Measurements from ENCODE around the gene HDLBP.

Gene HDLBP

GRCh38 chr2:241211276-241211675 is 104.2 kb downstream of the HDLBP start:
- no peak for DNase-seq
- TF ChIP-seq POLR2A (IDR thresholded peaks at IDR 0.05; ENCODE audit: low read length): no peak
- TF ChIP-seq GATA1 (IDR thresholded peaks at IDR 0.05; ENCODE audit: low read depth, low read length): no peak

- no peak for DNase-seq
- TF ChIP-seq GATA1 (IDR thresholded peaks at IDR 0.05; ENCODE audit: low read depth, low read length) (no peak), POLR2A (IDR thresholded peaks at IDR 0.05; ENCODE audit: low read length) (no peak)
These were observed 106.2 kb downstream of the HDLBP start for GRCh38 chr2:241209271-241209670.

- no peak for TF ChIP-seq GATA1 (IDR thresholded peaks at IDR 0.05; ENCODE audit: low read depth, low read length)
- no peak for TF ChIP-seq POLR2A (IDR thresholded peaks at IDR 0.05; ENCODE audit: low read length)
- no peak for DNase-seq
These were observed 107.4 kb downstream of the HDLBP start for GRCh38 chr2:241208058-241208457.

GRCh38 chr2:241207641-241208040 is 107.8 kb downstream of the HDLBP start:
- no peak for DNase-seq
- no peak for TF ChIP-seq POLR2A (IDR thresholded peaks at IDR 0.05; ENCODE audit: low read length)

- no peak for TF ChIP-seq POLR2A (IDR thresholded peaks at IDR 0.05; ENCODE audit: low read length)
- TF ChIP-seq GATA1 (IDR thresholded peaks at IDR 0.05; ENCODE audit: low read depth, low read length): no peak
- DNase-seq: no peak
These were observed 108.3 kb downstream of the HDLBP start for GRCh38 chr2:241207151-241207550.

- no peak for DNase-seq
- no peak for TF ChIP-seq POLR2A (IDR thresholded peaks at IDR 0.05; ENCODE audit: low read length)
- no peak for TF ChIP-seq GATA1 (IDR thresholded peaks at IDR 0.05; ENCODE audit: low read depth, low read length)
These were observed 110.4 kb downstream of the HDLBP start for GRCh38 chr2:241205086-241205485.

GRCh38 chr2:241204490-241204889 is 111.0 kb downstream of the HDLBP start:
- TF ChIP-seq GATA1 (IDR thresholded peaks at IDR 0.05; ENCODE audit: low read depth, low read length): no peak
- TF ChIP-seq POLR2A (IDR thresholded peaks at IDR 0.05; ENCODE audit: low read length): no peak
- DNase-seq: no peak

- no peak for DNase-seq
- TF ChIP-seq POLR2A (IDR thresholded peaks at IDR 0.05; ENCODE audit: low read length) (no peak), GATA1 (IDR thresholded peaks at IDR 0.05; ENCODE audit: low read depth, low read length) (no peak)
These were observed 111.5 kb downstream of the HDLBP start for GRCh38 chr2:241204010-241204384.

GRCh38 chr2:241203218-241204009 is 112.1 kb downstream of the HDLBP start:
- TF ChIP-seq POLR2A (IDR thresholded peaks at IDR 0.05; ENCODE audit: low read length) (no peak), GATA1 (IDR thresholded peaks at IDR 0.05; ENCODE audit: low read depth, low read length) (no peak)
- no peak for DNase-seq

GRCh38 chr2:241202681-241203080 is 112.8 kb downstream of the HDLBP start:
- no peak for TF ChIP-seq GATA1 (IDR thresholded peaks at IDR 0.05; ENCODE audit: low read depth, low read length)
- no peak for TF ChIP-seq POLR2A (IDR thresholded peaks at IDR 0.05; ENCODE audit: low read length)
- no peak for DNase-seq

- TF ChIP-seq POLR2A (IDR thresholded peaks at IDR 0.05; ENCODE audit: low read length) (no peak), GATA1 (IDR thresholded peaks at IDR 0.05; ENCODE audit: low read depth, low read length) (no peak)
- no peak for DNase-seq
These were observed 113.2 kb downstream of the HDLBP start for GRCh38 chr2:241202268-241202585.

GRCh38 chr2:241201445-241202267 is 113.8 kb downstream of the HDLBP start:
- DNase-seq: no peak
- TF ChIP-seq POLR2A (IDR thresholded peaks at IDR 0.05; ENCODE audit: low read length) (no peak), GATA1 (IDR thresholded peaks at IDR 0.05; ENCODE audit: low read depth, low read length) (no peak)

GRCh38 chr2:241200822-241201395 is 114.6 kb downstream of the HDLBP start:
- TF ChIP-seq GATA1 (IDR thresholded peaks at IDR 0.05; ENCODE audit: low read depth, low read length) (no peak), POLR2A (IDR thresholded peaks at IDR 0.05; ENCODE audit: low read length) (no peak)
- no peak for DNase-seq

All from erythroblast (primary cell).